Stimulated activated CD4-positive, alpha-beta T cell treated with anti-CD3 and anti-CD28 coated beads, TNF-alpha, amount 100 ng/mL, for 4 hours (primary cell): Measurements from ENCODE around the gene ISL1.

ENCODE experiments used
- DNase-seq, 3 experiments: peaks; one replicate each; pipeline ENCODE4 v3.0.0-alpha.2; 2020; ENCODE audit warnings: low read depth in 3 of 3

Gene ISL1

GRCh38 chr5:51383131-51384121 lies at the start of gene ISL1:
TSS of gene ISL1 (plus strand) at chr5:51383448. CDS start at chr5:51383672, 224 bp downstream.
- no peak for DNase-seq

GRCh38 chr5:51336878-51337277 lies 46.4 kb upstream of the ISL1 start:
- no peak for DNase-seq

- no peak for DNase-seq
Observed at GRCh38 chr5:51345106-51345505, 38.1 kb upstream of the ISL1 start.

GRCh38 chr5:51347157-51347556 lies 36.1 kb upstream of the ISL1 start:
- DNase-seq = no peak

GRCh38 chr5:51347704-51348103 lies 35.5 kb upstream of the ISL1 start:
- no peak for DNase-seq

GRCh38 chr5:51371052-51371451 lies 12.2 kb upstream of the ISL1 start:
- no peak for DNase-seq

- DNase-seq = no peak
Observed at GRCh38 chr5:51373880-51374523, 9.2 kb upstream of the ISL1 start.

- no peak for DNase-seq
Observed at GRCh38 chr5:51375084-51375483, 8.2 kb upstream of the ISL1 start.

- DNase-seq = no peak
Observed at GRCh38 chr5:51376509-51376908, 6.7 kb upstream of the ISL1 start.

- no peak for DNase-seq
Observed at GRCh38 chr5:51377151-51378060, 5.8 kb upstream of the ISL1 start.

GRCh38 chr5:51378061-51378409 lies 5.2 kb upstream of the ISL1 start:
- no peak for DNase-seq

GRCh38 chr5:51378448-51379330 lies 4.6 kb upstream of the ISL1 start:
- DNase-seq = no peak

GRCh38 chr5:51379331-51379700 lies 3.9 kb upstream of the ISL1 start:
- no peak for DNase-seq

GRCh38 chr5:51380603-51381207 lies 2.5 kb upstream of the ISL1 start:
- DNase-seq = no peak

GRCh38 chr5:51381761-51382474 lies 1.3 kb upstream of the ISL1 start:
- no peak for DNase-seq

GRCh38 chr5:51382521-51383130 lies 622 bp upstream of the ISL1 start:
- DNase-seq = no peak

GRCh38 chr5:51384281-51384840 lies 1.1 kb downstream of the ISL1 start:
- no peak for DNase-seq

GRCh38 chr5:51385216-51385615 lies 2.0 kb downstream of the ISL1 start:
- DNase-seq = no peak
